ENCODE results near the gene MOB3B. TPM values are rescaled to one million over a fixed set of nuclear protein-coding genes. Genes with fewer than 3 reads are reported as not detected.
"Not testable (repeated sequence)": the region's sequence is repeated elsewhere in the genome, so short reads cannot be mapped to it uniquely, and the experiment has no call there.

The MOB3B gene
- total RNA-seq, 1 donor from 2014 or later = 0.94 TPM

GRCh38 chr9:27523141-27523540, 6.5 kb downstream of the MOB3B start:
- intact Hi-C loops (cut with micrococcal nuclease) = no loop called here
- Mint-ChIP-seq H3K9me3 (no peaks in the 10 kb centered on the region), H3K4me3 (ENCODE audit: low read depth) (no peak overlapping the region), H3K27me3 (ENCODE audit: low read depth) (peaks cover 25% of the 10 kb centered on the region), H3K4me1 (ENCODE audit: low read depth) (peaks cover 2% of the 10 kb centered on the region), H3K36me3 (ENCODE audit: low read depth) (no peaks in the 10 kb centered on the region), H3K27ac (no peak overlapping the region)
- no peak for DNase-seq (ENCODE audit: low spot score)

- intact Hi-C loops (cut with micrococcal nuclease) = no loop called here
- Mint-ChIP-seq H3K27me3 (ENCODE audit: low read depth) (peaks cover 9% of the 10 kb centered on the region), H3K4me1 (ENCODE audit: low read depth) (no peaks in the 10 kb centered on the region), H3K9me3 (no peaks in the 10 kb centered on the region), H3K27ac (no peak overlapping the region), H3K4me3 (ENCODE audit: low read depth) (no peak overlapping the region), H3K36me3 (ENCODE audit: low read depth) (no peaks in the 10 kb centered on the region)
- DNase-seq (ENCODE audit: low spot score) = no peak
Measured at GRCh38 chr9:27520986-27521385, 8.6 kb downstream of the MOB3B start.

GRCh38 chr9:27519466-27520465, 9.8 kb downstream of the MOB3B start:
- no peaks in the 10 kb centered on the region for H3K36me3 Mint-ChIP-seq (ENCODE audit: low read depth)

GRCh38 chr9:27518809-27519208, 10.8 kb downstream of the MOB3B start:
- H3K4me1 Mint-ChIP-seq (ENCODE audit: low read depth) = no peaks in the 10 kb centered on the region
- H3K36me3 Mint-ChIP-seq (ENCODE audit: low read depth) = no peaks in the 10 kb centered on the region
- no peak overlapping the region for H3K27ac Mint-ChIP-seq
- peaks cover 3% of the 10 kb centered on the region for H3K27me3 Mint-ChIP-seq (ENCODE audit: low read depth)
- no peak overlapping the region for H3K4me3 Mint-ChIP-seq (ENCODE audit: low read depth)
- DNase-seq (ENCODE audit: low spot score) = no peak
- H3K9me3 Mint-ChIP-seq = no peaks in the 10 kb centered on the region
- intact Hi-C loops (cut with micrococcal nuclease) = no loop called here

More at GRCh38 chr9:27519466-27520465, 9.8 kb downstream of the MOB3B start:
- Mint-ChIP-seq H3K4me3 (ENCODE audit: low read depth) (no peak overlapping the region), H3K27me3 (ENCODE audit: low read depth) (peaks cover 3% of the 10 kb centered on the region), H3K4me1 (ENCODE audit: low read depth) (no peaks in the 10 kb centered on the region), H3K27ac (no peak overlapping the region), H3K9me3 (no peaks in the 10 kb centered on the region)
- no peak for DNase-seq (ENCODE audit: low spot score)
- intact Hi-C loops (cut with micrococcal nuclease) = no loop called here

- no peaks in the 10 kb centered on the region for H3K9me3 Mint-ChIP-seq
- no peak overlapping the region for H3K27ac Mint-ChIP-seq
- H3K27me3 Mint-ChIP-seq (ENCODE audit: low read depth) = no peaks in the 10 kb centered on the region
- DNase-seq (ENCODE audit: low spot score) = no peak
- no peaks in the 10 kb centered on the region for H3K36me3 Mint-ChIP-seq (ENCODE audit: low read depth)
- intact Hi-C loops (cut with micrococcal nuclease) = no loop called here
- H3K4me3 Mint-ChIP-seq (ENCODE audit: low read depth) = no peak overlapping the region
- no peaks in the 10 kb centered on the region for H3K4me1 Mint-ChIP-seq (ENCODE audit: low read depth)
Measured at GRCh38 chr9:27518006-27518405, 11.6 kb downstream of the MOB3B start.

GRCh38 chr9:27514551-27514950, 15.1 kb downstream of the MOB3B start:
- Mint-ChIP-seq H3K9me3 (no peaks in the 10 kb centered on the region), H3K36me3 (ENCODE audit: low read depth) (no peaks in the 10 kb centered on the region), H3K27ac (no peak overlapping the region), H3K4me3 (ENCODE audit: low read depth) (no peak overlapping the region), H3K27me3 (ENCODE audit: low read depth) (peaks cover 1% of the 10 kb centered on the region), H3K4me1 (ENCODE audit: low read depth) (no peaks in the 10 kb centered on the region)
- DNase-seq (ENCODE audit: low spot score) = no peak
- intact Hi-C loops (cut with micrococcal nuclease) = loop anchor here (5.0 kb wide), 1 partner anchor 52 kb away; no protein-coding TSS in a partner anchor

GRCh38 chr9:27511771-27512170, 17.8 kb downstream of the MOB3B start:
- intact Hi-C loops (cut with micrococcal nuclease) = loop anchor here (5.0 kb wide), 1 partner anchor 49 kb away; no protein-coding TSS in a partner anchor
- H3K27ac Mint-ChIP-seq = no peak overlapping the region
- no peaks in the 10 kb centered on the region for H3K9me3 Mint-ChIP-seq
- no peaks in the 10 kb centered on the region for H3K36me3 Mint-ChIP-seq (ENCODE audit: low read depth)
- DNase-seq (ENCODE audit: low spot score) = no peak
- H3K27me3 Mint-ChIP-seq (ENCODE audit: low read depth) = peaks cover 1% of the 10 kb centered on the region
- no peaks in the 10 kb centered on the region for H3K4me1 Mint-ChIP-seq (ENCODE audit: low read depth)
- H3K4me3 Mint-ChIP-seq (ENCODE audit: low read depth) = no peak overlapping the region

- no peak for DNase-seq (ENCODE audit: low spot score)
- intact Hi-C loops (cut with micrococcal nuclease) = loop anchor here (5.0 kb wide), 1 partner anchor 48 kb away; no protein-coding TSS in a partner anchor
- no peak overlapping the region for H3K27ac Mint-ChIP-seq
- H3K4me1 Mint-ChIP-seq (ENCODE audit: low read depth) = peaks cover under 1% of the 10 kb centered on the region
- H3K36me3 Mint-ChIP-seq (ENCODE audit: low read depth) = no peaks in the 10 kb centered on the region
- no peaks in the 10 kb centered on the region for H3K9me3 Mint-ChIP-seq
- peaks cover 1% of the 10 kb centered on the region for H3K27me3 Mint-ChIP-seq (ENCODE audit: low read depth)
- no peak overlapping the region for H3K4me3 Mint-ChIP-seq (ENCODE audit: low read depth)
Measured at GRCh38 chr9:27510780-27511179, 18.8 kb downstream of the MOB3B start.

- intact Hi-C loops (cut with micrococcal nuclease) = no loop called here
- H3K27ac Mint-ChIP-seq = no peak overlapping the region
- no peak overlapping the region for H3K4me3 Mint-ChIP-seq (ENCODE audit: low read depth)
- H3K36me3 Mint-ChIP-seq (ENCODE audit: low read depth) = no peaks in the 10 kb centered on the region
- no peak for DNase-seq (ENCODE audit: low spot score)
- no peaks in the 10 kb centered on the region for H3K9me3 Mint-ChIP-seq
- peaks cover 6% of the 10 kb centered on the region for H3K4me1 Mint-ChIP-seq (ENCODE audit: low read depth)
- peaks cover 1% of the 10 kb centered on the region for H3K27me3 Mint-ChIP-seq (ENCODE audit: low read depth)
Measured at GRCh38 chr9:27506981-27507380, 22.6 kb downstream of the MOB3B start.

GRCh38 chr9:27505744-27506161, 23.9 kb downstream of the MOB3B start:
- peaks cover 9% of the 10 kb centered on the region for H3K4me1 Mint-ChIP-seq (ENCODE audit: low read depth)
- H3K27ac Mint-ChIP-seq = no peak overlapping the region
- no peak for DNase-seq (ENCODE audit: low spot score)
- no peaks in the 10 kb centered on the region for H3K9me3 Mint-ChIP-seq
- no peaks in the 10 kb centered on the region for H3K36me3 Mint-ChIP-seq (ENCODE audit: low read depth)
- H3K4me3 Mint-ChIP-seq (ENCODE audit: low read depth) = no peak overlapping the region
- intact Hi-C loops (cut with micrococcal nuclease) = loop anchor here (2.0 kb wide), 1 partner anchor 19 kb away; the partner anchor contains the start of gene IFNK
- H3K27me3 Mint-ChIP-seq (ENCODE audit: low read depth) = peaks cover 1% of the 10 kb centered on the region

- intact Hi-C loops (cut with micrococcal nuclease) = loop anchor here (2.0 kb wide), 1 partner anchor 21 kb away; the partner anchor contains the start of gene IFNK
- DNase-seq (ENCODE audit: low spot score) = no peak
- no peaks in the 10 kb centered on the region for H3K36me3 Mint-ChIP-seq (ENCODE audit: low read depth)
- no peaks in the 10 kb centered on the region for H3K27me3 Mint-ChIP-seq (ENCODE audit: low read depth)
- H3K4me3 Mint-ChIP-seq (ENCODE audit: low read depth) = no peak overlapping the region
- H3K27ac Mint-ChIP-seq = no peak overlapping the region
- no peaks in the 10 kb centered on the region for H3K9me3 Mint-ChIP-seq
- H3K4me1 Mint-ChIP-seq (ENCODE audit: low read depth) = peaks cover 15% of the 10 kb centered on the region
Measured at GRCh38 chr9:27504259-27504658, 25.4 kb downstream of the MOB3B start.

GRCh38 chr9:27503623-27504022, 26.0 kb downstream of the MOB3B start:
- Mint-ChIP-seq H3K36me3 (ENCODE audit: low read depth) (no peaks in the 10 kb centered on the region), H3K4me3 (ENCODE audit: low read depth) (no peak overlapping the region), H3K27ac (no peak overlapping the region), H3K27me3 (ENCODE audit: low read depth) (no peaks in the 10 kb centered on the region), H3K4me1 (ENCODE audit: low read depth) (peaks cover 17% of the 10 kb centered on the region), H3K9me3 (no peaks in the 10 kb centered on the region)
- no peak for DNase-seq (ENCODE audit: low spot score)
- intact Hi-C loops (cut with micrococcal nuclease) = loop anchor here (2.0 kb wide), 1 partner anchor 21 kb away; the partner anchor contains the start of gene IFNK

GRCh38 chr9:27500902-27501301, 28.7 kb downstream of the MOB3B start:
- peaks cover 17% of the 10 kb centered on the region for H3K4me1 Mint-ChIP-seq (ENCODE audit: low read depth)
- H3K9me3 Mint-ChIP-seq; H3K27me3 Mint-ChIP-seq (ENCODE audit: low read depth); DNase-seq (ENCODE audit: low spot score); H3K36me3 Mint-ChIP-seq (ENCODE audit: low read depth); intact Hi-C loops (cut with micrococcal nuclease); H3K27ac Mint-ChIP-seq; H3K4me3 Mint-ChIP-seq (ENCODE audit: low read depth): not testable (repeated sequence)

Data from activated T-helper 2 cell treated with anti-CD3 and anti-CD28 coated beads, Interferon-gamma antibody, Interleukin-2, Interleukin-4, amounts not matched to agents 10 μg/mL and 5 μg/mL and 100 μg/mL, durations not matched to agents 14 hours and 24 hours and 36 hours (primary cell).